Activated T-cell treated with anti-CD3 and anti-CD28 coated beads, Interleukin-2, amount 50 U/mL, for 48 hours (primary cell): ENCODE measurements around the gene FAM200C.

ENCODE experiments used
- DNase-seq, 2 experiments: peaks; one replicate each; pipeline ENCODE4 v3.0.0-alpha.2; 2020

Gene FAM200C

DNA sequence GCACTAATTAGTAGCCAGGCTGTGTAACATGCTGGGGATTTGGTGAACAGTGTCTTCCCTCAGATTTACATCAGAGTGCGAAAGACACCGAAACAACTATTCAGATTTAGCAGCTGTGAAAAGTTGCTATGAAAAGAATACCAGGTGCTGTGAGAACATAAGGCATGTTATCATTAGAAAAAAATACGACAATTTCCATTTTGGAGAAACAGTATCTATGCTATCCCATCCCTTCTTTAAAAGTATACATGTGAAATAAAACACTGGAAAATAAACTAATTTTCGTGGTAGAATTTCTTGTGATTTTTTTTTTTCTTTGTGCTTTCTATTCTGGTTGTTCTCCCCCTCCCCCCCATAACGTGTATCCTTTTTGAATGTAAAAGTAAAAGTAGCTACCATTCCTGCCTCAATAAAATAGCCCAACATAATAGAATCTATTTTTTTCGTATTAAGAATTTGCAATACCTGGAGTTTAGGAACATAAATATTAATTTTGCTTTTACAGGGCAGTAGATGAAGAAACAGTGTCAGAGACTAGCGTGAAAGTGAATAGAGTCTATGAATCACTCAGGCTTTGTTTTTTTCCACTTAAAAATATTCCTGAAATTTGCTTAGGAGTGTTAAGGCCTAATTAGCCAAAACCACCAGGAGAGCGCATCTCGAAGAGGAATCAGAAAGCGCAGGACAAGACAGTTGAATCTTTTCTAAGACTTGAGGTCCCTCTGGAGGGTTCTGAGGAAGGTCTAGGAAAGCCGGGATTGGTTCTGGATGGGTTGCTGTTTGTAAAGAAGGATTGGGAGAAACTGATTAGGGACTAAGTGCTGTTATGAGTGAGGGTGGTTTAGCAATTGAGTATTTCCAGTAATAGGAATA, 19.8 kb upstream of the FAM200C start:
- DNase-seq: no peak

DNA sequence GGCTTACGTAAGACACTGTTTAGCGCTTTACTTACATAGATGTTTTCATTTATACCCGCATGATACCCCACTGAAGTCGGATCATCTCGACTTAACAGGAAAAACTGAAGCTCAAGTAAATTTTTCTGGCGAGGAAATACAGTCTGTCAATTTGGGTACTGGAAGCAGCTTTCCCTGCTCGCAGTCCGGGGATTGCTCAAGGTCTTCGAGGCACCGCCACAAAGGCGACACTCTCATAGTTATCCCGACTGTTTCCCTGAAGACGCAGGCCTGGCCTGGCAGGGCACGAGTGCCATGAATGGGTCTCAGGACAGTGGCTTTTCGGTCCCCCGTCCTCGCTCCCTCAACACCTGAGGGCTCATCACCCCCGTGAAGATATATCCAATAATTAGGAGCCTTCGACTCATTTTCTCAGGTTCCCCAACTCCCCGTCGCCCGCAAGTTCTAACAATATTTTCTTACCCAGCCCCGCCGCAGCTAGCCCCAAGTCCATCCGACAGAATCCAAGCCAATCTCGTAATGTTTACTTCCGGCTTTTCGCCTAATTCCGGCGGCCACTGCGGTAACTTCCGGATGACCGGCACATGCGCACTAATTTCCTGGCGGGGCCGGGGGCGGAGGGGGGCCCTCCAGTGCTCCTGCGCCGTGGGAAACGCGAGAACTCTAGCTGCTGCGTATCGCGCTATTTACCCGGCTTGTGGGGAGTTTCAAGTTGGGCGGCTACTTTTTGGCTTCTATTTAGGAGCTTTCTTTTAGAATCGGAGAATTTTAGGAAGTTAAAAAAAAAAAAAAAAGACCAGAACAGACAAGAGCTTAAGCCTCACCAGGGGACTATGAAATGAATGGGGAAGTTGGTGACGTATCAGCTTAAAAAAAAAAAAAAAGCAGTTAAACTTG, 19.0 kb upstream of the FAM200C start, which contains the start of gene SLU7:
TSS of gene SLU7 (minus strand) at position 521 of the 897 bp plus-strand sequence. CDS start 3,787 bp downstream, outside the sequence.
- peak; percentile 95 for DNase-seq

DNA sequence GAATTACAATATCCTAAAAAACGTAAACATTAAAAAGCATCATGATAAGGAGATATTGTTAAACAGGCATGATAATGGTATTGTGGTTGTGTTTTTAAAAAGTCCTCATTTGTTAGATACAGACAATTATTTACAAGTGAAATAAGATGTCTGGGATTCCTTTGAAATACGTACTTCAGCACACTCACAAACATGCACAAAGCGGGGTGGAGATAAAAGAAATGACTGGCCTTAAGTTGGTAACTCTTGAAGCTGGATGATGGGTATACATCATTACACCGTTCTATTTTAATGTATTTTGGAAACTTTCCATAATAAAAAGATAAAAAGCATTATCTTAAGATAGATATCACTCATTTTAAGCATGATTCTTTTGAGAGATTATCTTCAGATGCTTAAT, 1.0 kb downstream of the FAM200C start:
- no peak for DNase-seq

DNA sequence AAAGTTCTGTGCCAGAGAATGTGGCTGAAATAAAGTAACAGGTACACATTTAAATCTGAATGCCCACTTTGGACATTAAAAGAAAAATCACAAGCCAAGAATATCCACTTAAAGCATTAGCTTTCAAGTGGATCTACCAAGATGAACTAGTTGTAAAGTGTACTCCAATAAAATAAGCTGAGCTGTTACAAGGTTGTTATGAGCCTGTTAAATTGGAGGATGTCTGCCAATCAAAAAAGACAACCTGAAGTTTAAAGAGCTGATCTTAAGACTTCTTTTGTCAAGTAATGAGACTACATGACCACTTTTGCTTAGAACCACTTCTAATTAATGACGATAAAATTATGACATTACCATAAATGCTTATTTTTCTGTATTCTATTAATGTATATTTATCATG, 2.4 kb downstream of the FAM200C start:
- no peak for DNase-seq

DNA sequence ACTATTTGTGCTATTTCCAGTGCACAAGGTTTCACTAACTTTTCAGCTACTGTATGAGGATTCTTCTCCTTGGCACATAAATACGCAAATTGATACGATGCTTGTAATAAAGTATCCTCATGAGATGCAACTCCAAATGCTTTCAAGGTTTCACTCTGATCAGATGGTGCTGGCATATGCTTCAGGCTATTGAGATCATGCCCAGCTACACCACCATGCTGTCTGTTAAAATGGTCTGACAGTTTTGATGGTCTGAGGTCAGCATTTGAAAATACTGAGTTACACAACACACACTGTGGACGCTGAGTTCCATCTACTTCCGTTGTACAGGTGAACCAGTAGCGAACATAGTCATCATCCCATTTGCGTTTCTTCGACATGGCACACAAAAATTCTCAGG, 4.7 kb downstream of the FAM200C start:
- DNase-seq: no peak

DNA sequence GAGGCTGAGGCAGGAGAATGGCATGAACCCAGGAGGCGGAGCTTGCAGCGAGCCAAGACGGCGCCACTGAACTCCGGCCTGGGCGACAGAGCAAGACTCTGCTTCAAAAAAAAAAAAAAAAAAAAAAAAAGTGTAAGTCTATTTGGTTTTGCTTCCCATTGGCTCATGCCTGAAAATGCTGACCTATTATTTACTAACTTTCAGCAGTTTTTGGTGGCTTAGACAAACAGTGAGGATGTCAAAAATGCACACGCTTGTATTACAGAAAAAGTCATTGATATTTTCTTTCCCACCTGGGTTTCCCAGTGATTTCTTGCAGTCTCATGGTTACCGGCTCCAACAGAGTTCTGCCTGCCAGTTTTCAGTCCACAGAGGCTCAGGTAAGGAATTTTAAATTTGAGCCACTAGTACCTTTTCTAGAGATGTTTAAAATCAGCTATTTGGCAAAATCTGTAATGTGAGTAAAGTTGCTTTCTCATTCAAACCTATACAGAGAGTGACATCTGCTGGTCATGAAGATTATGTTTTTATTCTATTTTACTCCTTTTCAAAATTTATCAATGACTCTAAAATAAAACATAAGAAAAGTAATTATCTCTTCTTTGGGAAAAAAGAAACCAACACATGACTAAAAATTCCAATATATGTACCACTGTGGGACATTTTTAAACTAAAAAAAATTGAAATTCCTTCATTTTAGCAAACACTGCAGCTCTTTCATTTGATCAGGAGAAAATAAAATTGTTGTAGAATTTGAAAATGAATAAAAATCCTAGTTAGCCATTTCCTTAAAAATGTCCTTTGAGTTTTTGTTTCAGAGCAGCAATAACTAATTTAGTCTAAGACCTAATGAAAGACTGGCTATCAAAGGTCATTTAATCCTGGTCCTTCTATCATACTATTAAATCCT, 8.8 kb downstream of the FAM200C start:
- DNase-seq: no peak

DNA sequence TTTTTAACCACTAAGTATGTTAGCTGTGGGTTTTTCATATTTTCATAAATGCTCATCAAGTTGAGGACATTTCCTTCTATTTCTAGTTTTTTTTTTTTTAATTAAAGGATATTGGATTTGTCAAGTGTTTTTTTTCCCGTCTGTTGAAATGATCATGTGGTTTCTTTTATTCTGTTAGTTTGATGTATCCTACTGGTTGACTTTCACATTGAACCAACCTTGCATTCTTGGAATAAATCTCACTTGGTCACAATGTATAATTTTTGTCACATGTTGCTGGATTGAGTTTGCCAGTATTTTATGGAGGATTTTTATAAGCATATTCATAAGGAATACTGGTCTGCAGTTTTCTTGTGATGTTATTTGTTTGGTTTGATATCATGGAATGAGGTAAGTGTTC, 12.4 kb downstream of the FAM200C start:
- no peak for DNase-seq

DNA sequence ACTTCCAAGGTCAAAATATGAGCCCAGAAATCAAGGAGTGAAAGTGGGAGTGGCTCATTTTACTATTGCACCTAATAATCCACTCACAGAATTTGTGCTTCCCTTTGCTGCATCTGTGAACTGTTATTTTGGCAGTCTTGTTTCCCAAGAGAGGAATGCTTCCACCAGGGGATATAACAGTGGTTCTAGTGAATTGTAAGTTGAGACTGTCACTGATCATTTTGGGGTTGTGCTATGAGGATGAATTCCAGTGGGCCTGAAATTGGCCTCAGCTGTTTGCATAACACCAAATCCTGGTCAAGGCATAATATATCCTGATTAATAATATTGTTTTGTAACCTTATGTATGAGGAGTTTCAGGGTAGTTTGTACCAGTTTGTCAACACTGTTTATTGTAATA, 14.4 kb downstream of the FAM200C start:
- no peak for DNase-seq

DNA sequence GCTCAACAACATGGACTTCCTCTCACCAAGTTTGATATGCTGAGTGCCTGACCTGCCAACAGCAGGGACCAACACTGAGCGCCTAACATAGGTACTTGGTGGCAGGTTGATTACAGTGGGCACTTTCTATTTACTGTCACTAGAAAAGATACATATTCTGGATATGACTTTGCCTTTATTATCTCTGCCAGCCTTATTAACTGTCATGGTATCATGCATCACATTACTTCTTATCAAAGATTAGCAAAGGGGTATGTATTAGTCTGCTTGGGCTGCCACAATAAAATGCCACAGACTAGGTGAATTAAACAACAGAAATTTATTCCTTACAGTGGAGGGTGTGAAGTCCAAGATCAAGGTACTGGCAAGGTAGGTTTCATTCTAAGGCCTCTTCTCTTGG, 15.2 kb downstream of the FAM200C start:
- DNase-seq: no peak

DNA sequence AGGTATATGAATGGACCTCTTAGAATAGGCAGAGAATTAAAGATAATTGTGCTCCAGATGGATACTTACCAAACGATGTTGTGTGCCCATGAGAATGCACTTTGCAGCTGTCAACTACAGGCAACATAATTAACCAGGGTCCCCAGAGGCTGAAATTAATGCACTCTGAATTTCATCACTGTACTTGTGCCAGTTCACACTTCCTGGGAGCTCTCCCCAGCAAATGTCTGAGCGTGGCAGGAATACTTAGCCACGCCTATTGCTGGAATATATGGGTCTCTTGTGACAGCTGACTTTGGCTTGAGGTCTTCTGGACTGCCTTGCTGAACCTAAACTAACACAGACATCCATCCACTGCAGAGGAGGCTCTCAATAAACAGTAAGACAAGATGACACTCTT, 17.5 kb downstream of the FAM200C start:
- DNase-seq: no peak

DNA sequence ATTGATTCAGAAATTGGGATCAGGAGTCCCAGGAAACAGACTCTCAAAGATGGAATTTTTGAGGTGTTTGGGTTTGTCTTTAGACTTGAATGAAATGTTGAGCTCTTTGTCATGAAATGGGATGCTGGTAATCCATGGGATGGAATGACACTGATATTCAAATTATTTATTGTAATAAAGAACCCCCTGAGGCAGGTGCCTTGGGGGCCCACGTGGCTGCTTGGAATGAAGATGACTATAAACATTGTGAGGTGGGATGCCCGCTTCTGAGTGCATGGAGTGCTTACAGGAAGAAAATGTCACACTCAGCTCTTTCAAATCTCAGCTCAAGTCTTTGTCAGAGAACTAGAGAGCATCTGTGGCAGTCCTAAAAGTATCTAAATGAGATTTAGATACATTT, 19.8 kb downstream of the FAM200C start:
- no peak for DNase-seq

DNA sequence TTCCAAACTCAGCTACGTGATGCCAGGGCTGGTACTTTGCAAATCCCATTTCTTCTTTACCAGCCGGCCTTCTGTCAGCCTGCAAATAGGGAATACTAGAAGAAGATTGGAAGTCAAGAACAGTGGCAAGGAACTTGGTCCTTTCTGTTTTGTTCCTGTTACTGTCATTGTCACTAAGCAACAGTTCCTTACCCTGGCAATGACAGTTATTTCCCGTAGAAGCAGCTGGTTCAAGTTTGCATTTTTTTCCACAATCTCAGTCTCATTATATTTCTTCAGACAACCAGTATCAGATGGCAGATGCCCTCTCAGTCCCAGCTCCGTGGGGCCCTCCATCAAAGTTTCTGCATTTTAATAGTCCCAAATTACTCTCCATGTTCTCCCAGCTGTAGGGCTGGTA, 20.3 kb downstream of the FAM200C start:
- DNase-seq: no peak

DNA sequence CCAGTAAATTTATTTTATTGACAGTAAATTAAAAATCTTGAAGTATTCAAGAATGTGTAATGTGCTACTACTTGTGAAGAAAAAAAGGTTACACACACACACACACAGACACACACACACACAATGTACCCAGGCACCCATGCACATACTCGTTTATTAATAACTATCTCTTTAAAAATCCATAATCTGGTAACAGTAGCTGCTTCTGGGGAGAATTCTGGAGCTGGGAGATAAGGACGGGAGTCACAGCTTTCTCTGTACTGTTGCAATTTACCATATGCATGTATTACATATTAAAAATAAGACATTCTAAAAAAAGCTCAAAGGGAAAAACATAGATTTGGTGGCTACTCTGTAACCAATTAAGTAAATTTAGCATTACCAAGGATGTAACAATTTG, 21.5 kb downstream of the FAM200C start:
- DNase-seq: no peak

DNA sequence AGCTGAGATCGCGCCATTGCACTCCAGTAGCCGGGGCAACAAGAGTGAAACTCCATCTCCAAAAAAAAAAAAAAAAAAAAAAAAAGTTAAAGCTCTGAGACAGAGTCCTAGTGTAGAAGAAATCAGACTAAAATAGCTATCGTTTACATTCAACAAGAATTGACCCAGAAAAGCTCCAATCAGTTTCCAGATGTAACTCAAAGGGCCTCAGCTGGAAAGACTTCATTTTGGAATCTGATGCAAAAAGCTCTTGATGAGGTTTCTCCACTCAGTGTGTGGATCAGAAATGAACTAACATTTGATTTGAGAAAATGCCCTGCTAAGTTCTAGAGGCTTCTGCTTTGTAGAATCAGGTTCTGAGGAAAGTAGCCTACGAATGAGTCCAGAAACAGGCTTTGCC, 22.2 kb downstream of the FAM200C start:
- no peak for DNase-seq

DNA sequence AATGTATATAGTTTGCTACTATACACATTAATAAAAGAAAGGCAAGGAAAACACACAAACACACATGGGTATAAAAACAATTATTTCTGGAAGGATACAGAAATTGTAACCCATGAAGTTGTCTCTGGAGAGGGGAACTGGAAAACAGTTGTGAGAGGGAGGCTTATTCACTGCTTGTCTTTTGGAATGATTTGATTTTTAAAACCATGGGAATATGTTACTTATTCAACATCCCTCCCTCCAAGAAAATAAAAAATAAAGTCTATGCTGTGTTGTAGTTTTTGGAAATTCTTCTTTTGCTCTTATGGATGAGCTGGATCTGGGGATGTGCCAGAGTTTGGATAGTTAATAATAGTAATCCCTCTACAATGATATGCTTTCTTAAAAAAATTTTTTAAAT, 23.4 kb downstream of the FAM200C start:
- DNase-seq: no peak

DNA sequence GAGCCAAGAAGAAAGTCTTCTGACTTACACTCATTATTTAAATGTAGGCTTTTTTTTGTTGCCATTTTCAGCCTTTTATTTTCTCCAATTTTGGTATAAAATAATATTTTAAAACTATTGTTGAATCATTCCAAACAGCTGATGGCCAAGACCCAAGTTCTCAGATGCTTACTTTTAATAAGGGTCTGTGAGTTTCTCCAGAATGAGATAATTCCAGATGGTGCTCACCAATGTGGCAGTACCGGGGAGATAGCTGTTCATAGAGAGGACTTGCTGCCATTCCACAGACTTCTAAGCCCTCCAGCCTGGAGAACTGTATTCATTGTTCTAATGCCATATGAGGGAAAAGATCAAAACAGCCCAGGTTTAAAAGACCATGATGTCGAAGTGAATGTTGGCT, 24.2 kb downstream of the FAM200C start:
- DNase-seq: no peak

DNA sequence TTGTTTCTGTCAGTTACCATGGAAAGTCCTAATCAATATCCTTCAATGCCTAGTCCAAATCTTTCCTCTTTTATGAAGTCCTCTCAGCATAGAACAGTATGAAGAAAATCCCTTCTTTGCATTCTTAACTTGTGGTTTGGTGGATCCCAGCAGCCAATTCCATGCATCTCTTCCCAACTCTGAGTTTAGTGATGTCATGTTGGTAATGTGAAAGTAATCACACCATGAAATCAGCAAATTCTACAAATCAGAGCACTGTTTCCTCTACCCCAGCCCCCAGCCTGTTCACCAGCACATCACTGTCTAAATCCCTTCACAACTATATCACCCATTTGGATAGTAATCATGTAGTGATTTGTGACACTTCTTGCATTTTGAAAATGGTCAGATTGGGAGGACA, 24.7 kb downstream of the FAM200C start:
- DNase-seq: no peak

DNA sequence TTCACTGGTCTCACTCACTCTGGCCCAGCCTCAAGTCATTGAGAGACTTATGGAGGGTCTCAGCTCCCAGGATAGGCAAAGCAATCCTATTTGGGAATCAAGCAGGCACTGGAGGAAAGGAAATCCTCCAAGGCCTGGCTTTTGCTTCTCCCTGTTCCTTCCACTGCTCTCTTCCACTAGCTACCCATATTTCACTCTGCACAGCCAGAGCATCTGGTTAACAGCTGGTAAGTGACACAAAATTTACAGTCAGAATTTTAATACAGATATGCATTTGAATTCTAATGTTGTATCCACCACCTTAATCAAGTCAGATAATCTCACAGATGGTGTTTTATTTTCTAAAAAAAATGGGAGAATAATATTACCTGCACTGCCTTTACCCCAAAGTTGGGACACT, 28.6 kb downstream of the FAM200C start:
- DNase-seq: no peak

DNA sequence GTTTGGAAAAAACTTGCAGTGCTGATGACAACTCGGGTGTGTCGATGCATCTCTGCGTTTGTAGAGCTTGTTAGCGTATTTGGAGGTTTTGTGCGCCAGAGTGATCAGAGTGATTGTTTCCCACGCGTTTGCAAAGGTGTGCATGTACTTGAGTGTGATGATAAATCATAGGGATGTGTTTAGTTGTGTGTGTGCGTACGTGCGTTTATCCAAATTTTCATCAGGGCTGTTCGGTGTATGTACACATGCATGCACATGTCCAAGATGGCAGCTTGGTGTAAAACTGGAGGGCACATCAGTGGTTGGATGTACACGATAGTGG, 29.2 kb downstream of the FAM200C start:
- DNase-seq: no peak

DNA sequence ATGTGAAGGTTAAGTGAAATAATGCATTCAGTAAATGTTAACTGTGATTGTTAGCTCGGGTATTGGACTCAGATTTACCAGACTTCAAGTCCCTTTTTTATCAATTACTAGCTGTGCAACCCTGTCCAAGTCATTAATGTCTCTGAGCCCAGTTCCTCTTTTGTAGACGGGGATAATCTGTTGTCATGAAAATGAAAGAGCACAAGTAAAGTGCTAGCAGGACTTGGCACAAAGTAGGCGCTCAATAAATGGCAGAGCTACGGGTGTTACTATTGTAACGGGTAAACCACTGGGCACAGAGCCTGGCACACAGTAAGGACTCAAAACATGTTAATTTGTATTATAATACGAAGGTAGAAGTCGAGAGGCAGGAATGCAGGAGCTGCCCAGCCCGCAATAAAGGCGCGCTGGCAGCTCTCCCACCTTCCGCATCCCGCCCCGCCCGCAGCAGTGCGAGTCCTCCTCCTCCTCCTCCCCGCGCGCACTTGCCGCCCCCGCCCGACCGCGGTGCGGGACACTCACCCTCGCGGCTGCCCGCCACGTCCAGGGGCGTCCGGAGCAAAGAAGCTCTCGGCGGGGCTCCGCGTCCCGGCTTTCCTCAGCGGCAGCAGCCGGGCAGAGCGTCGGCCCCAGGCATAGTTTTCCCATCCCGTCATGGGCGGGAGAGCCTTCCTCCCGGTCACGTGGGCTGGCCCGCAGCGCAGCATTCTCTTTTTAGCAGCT, 29.7 kb downstream of the FAM200C start, which contains the start of gene C1QTNF2:
TSS of gene C1QTNF2 (minus strand) at position 637 of the 723 bp plus-strand sequence. CDS start 15,615 bp downstream, outside the sequence.
- DNase-seq: peak; percentile 23 to 30

DNA sequence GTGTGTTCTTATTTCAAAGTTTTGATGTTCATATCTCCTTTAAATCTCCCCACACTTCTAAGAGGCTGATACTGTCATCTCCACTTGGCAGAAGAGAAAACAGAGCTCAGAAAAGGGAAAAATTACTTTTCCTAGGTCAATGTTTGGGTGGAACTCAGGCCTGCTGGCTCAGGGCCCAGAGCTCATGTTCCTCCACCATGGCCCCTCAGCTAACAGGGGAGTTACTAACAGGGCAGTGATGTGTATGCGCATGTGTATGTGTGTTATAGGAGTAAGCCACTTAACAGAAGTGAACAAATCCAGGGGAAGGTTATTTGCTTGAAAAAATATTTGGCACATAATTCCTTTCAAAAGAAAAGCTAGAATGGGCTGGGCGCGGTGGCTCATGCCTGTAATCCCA, 32.0 kb downstream of the FAM200C start:
- DNase-seq: no peak

DNA sequence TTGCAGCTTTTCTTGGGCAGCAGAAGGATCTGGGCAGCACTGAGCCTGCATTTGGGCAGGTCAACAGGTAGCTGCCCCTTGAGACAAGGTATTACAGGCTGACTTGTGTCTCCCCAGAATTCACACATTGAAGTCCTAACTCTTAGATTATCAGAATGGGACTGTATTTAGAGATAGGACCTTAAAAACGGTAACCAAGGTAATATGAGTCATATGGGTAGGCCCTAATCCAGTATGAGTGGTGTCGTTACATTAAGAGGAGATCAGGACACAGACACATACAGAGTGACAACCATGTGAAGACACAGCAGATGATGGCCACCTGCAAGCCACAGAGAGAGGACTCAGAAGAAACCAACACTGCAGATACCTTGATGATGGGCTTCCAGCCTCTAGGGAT, 32.6 kb downstream of the FAM200C start:
- DNase-seq: no peak
